WTC11 (cell line): ENCODE data around the gene LTK.

Experiments
- ATF2 ChIP-seq: sonication (generic); formaldehyde crosslinking; IDR thresholded peaks from 2 replicates; pipeline ENCODE4 v1.8.1; 2022; ENCODE audit warnings: low read depth, missing genetic modification reagents, borderline replicate concordance
- CTCF ChIP-seq: fragments of 200-600 bp; IDR thresholded peaks from 2 replicates; pipeline ENCODE4 v1.8.0; 2022; ENCODE audit warnings: antibody characterized with exemption
- E2F1 ChIP-seq: sonication (generic); formaldehyde crosslinking; IDR thresholded peaks from 2 replicates; pipeline ENCODE4 v1.8.0; 2022; ENCODE audit warnings: mild to moderate bottlenecking, missing genetic modification reagents
- E2F5 ChIP-seq: sonication (generic); formaldehyde crosslinking; IDR thresholded peaks from 2 replicates; pipeline ENCODE4 v1.8.1; 2022; ENCODE audit warnings: mild to moderate bottlenecking, moderate library complexity, missing genetic modification reagents
- FOXJ3 ChIP-seq: sonication (generic); formaldehyde crosslinking; IDR thresholded peaks from 2 replicates; pipeline ENCODE4 v1.9.0; 2021; ENCODE audit warnings: missing genetic modification reagents, mild to moderate bottlenecking, borderline replicate concordance
- MAX ChIP-seq: sonication (generic); formaldehyde crosslinking; IDR thresholded peaks from 2 replicates; pipeline ENCODE4 v1.8.0; 2022; ENCODE audit warnings: mild to moderate bottlenecking, missing genetic modification reagents
- NFATC4 ChIP-seq: fragments of 250-450 bp; sonication (Bioruptor Pico); IDR thresholded peaks from 2 replicates; pipeline ENCODE4 v1.9.0; 2021; ENCODE audit warnings: mild to moderate bottlenecking
- PRRX2 ChIP-seq: fragments of 250-450 bp; sonication (Bioruptor Pico); IDR thresholded peaks from 2 replicates; pipeline ENCODE4 v1.8.0; 2021; ENCODE audit warnings: mild to moderate bottlenecking
- RELA ChIP-seq: sonication (generic); formaldehyde crosslinking; IDR thresholded peaks from 2 replicates; pipeline ENCODE4 v1.8.1; 2022; ENCODE audit warnings: missing genetic modification reagents, mild to moderate bottlenecking, borderline replicate concordance
- SP1 ChIP-seq: sonication (generic); formaldehyde crosslinking; conservative IDR thresholded peaks from 2 replicates; pipeline ENCODE4 v1.8.1; 2022; ENCODE audit warnings: missing genetic modification reagents
- USF1 ChIP-seq: sonication (generic); formaldehyde crosslinking; IDR thresholded peaks from 2 replicates; pipeline ENCODE4 v1.8.0; 2022; ENCODE audit warnings: mild to moderate bottlenecking, missing genetic modification reagents
- ZBTB21 ChIP-seq: sonication (generic); formaldehyde crosslinking; IDR thresholded peaks from 2 replicates; pipeline ENCODE4 v1.8.1; 2023; ENCODE audit warnings: mild to moderate bottlenecking, missing genetic modification reagents, borderline replicate concordance
- ZMAT4 ChIP-seq: fragments of 250-450 bp; sonication (Bioruptor Pico); IDR thresholded peaks from 2 replicates; pipeline ENCODE4 v1.9.0; 2021; ENCODE audit warnings: mild to moderate bottlenecking
- ZNF512 ChIP-seq: sonication (generic); formaldehyde crosslinking; IDR thresholded peaks from 2 replicates; pipeline ENCODE4 v1.8.1; 2022; ENCODE audit warnings: missing genetic modification reagents, borderline replicate concordance

- peak; percentile 69 for TF ChIP-seq CTCF
- no peak for TF ChIP-seq PRRX2 (CRISPR knock-in tag)
- TF ChIP-seq ZMAT4 (CRISPR knock-in tag) = no peak
- no peak for TF ChIP-seq MAX (CRISPR knock-in tag)
- TF ChIP-seq USF1 (CRISPR knock-in tag) = no peak
- no peak for TF ChIP-seq ATF2 (CRISPR knock-in tag)
- no peak for TF ChIP-seq E2F5 (CRISPR knock-in tag)
- TF ChIP-seq RELA (CRISPR knock-in tag) = no peak
- no peak for TF ChIP-seq ZNF512 (CRISPR knock-in tag)
- no peak for TF ChIP-seq SP1
- no peak for TF ChIP-seq E2F1 (CRISPR knock-in tag)
- no peak for TF ChIP-seq NFATC4
- no peak for TF ChIP-seq FOXJ3 (CRISPR knock-in tag)
- no peak for TF ChIP-seq ZBTB21
Observed at GRCh38 chr15:41465822-41466421, 47.7 kb downstream of the LTK start.
